Neural progenitor cell (in vitro differentiated cells): ENCODE measurements around the gene ZNF524. TPM values are rescaled to one million over a fixed set of nuclear protein-coding genes. Genes with fewer than 3 reads are reported as not detected.
A peak's percentile ranks its signal among the peaks of the same experiment; 100 is the strongest.

Source experiments
- DNase-seq: peaks from one replicate; pipeline ENCODE4 v3.0.0-alpha.2; 2016; ENCODE audit warnings: low spot score
- H2AFZ ChIP-seq: fragments of 200-600 bp; sonication (generic); replicated peaks from 2 replicates; pipeline ENCODE4 v1.6.1; 2016; ENCODE audit warnings: antibody characterized with exemption
- H3F3A ChIP-seq: fragments of 200-600 bp; sonication (generic); 2 replicates; pipeline ENCODE4 v1.6.1; 2016; ENCODE audit warnings: antibody characterized with exemption, low read depth
- H3K27ac ChIP-seq: fragments of 200-600 bp; sonication (generic); 2 replicates; pipeline ENCODE4 v1.5.1; 2016; ENCODE audit warnings: mild to moderate bottlenecking
- H3K27me3 ChIP-seq: fragments of 200-600 bp; sonication (generic); 2 replicates; pipeline ENCODE4 v1.6.1; 2016; ENCODE audit warnings: mild to moderate bottlenecking, moderate library complexity
- H3K36me3 ChIP-seq: fragments of 200-600 bp; sonication (generic); 2 replicates; pipeline ENCODE4 v1.5.1; 2016
- H3K4me1 ChIP-seq: fragments of 200-600 bp; sonication (generic); 2 replicates; pipeline ENCODE4 v1.6.1; 2016; ENCODE audit warnings: mixed run types
- H3K4me2 ChIP-seq: fragments of 200-600 bp; sonication (generic); 2 replicates; pipeline ENCODE4 v1.6.1; 2016
- H3K4me3 ChIP-seq: fragments of 200-600 bp; sonication (generic); 2 replicates; pipeline ENCODE4 v1.5.1; 2016
- H3K79me2 ChIP-seq: fragments of 200-600 bp; sonication (generic); 2 replicates; pipeline ENCODE4 v1.6.1; 2016; ENCODE audit warnings: low read depth
- H3K9ac ChIP-seq: fragments of 200-600 bp; sonication (generic); 2 replicates; pipeline ENCODE4 v1.6.1; 2016
- H3K9me3 ChIP-seq: fragments of 200-600 bp; sonication (generic); 2 replicates; pipeline ENCODE4 v1.5.1; 2016; ENCODE audit warnings: low read depth
- H4K20me1 ChIP-seq: fragments of 200-600 bp; sonication (generic); 2 replicates; pipeline ENCODE4 v1.6.1; 2016; ENCODE audit warnings: low read depth
- H3K27ac Mint-ChIP-seq: 3 replicates; pipeline ENCODE4 v1.8.0; 2021; ENCODE audit warnings: mixed read lengths
- H3K27me3 Mint-ChIP-seq: 2 replicates; pipeline ENCODE4 v1.8.0; 2022; ENCODE audit warnings: low read depth, mild to moderate bottlenecking, inconsistent platforms, moderate library complexity, mixed read lengths; ENCODE audit not compliant: insufficient read depth
- H3K36me3 Mint-ChIP-seq: 3 replicates; pipeline ENCODE4 v1.8.0; 2021; ENCODE audit warnings: mixed read lengths
- H3K4me1 Mint-ChIP-seq: 3 replicates; pipeline ENCODE4 v1.8.0; 2021; ENCODE audit warnings: mixed read lengths
- H3K4me3 Mint-ChIP-seq: 3 replicates; pipeline ENCODE4 v1.8.0; 2021; ENCODE audit warnings: mild to moderate bottlenecking, moderate library complexity, mixed read lengths
- H3K9me3 Mint-ChIP-seq: 3 replicates; pipeline ENCODE4 v1.8.0; 2020; ENCODE audit warnings: mixed read lengths
- EZH2 ChIP-seq: fragments of 200-600 bp; sonication (generic); IDR thresholded peaks from 2 replicates; pipeline ENCODE4 v1.6.1; 2017; ENCODE audit warnings: antibody characterized with exemption, mild to moderate bottlenecking, moderate library complexity
- EZH2phosphoT487 ChIP-seq: fragments of 200-600 bp; sonication (generic); IDR thresholded peaks from 2 replicates; pipeline ENCODE4 v1.6.1; 2017; ENCODE audit warnings: antibody characterized with exemption
- total RNA-seq: library from RNA; depleted of rRNA; stranded (reverse); fragments of >200 nt; gene quantifications from 2 replicates; pipeline ENCODE4 v1.2.3, GENCODE V29; 2015; ENCODE audit warnings: low replicate concordance
- TF ChIP-seq, protein P1 (sequence below): fragments of 200-600 bp; sonication (generic); IDR thresholded peaks from 2 replicates; pipeline ENCODE4 v1.5.1; 2017; ENCODE audit warnings: antibody characterized with exemption, mild to moderate bottlenecking

The ZNF524 gene
- total RNA-seq, 1 donor from 2014 or later: 3.2 TPM

DNA sequence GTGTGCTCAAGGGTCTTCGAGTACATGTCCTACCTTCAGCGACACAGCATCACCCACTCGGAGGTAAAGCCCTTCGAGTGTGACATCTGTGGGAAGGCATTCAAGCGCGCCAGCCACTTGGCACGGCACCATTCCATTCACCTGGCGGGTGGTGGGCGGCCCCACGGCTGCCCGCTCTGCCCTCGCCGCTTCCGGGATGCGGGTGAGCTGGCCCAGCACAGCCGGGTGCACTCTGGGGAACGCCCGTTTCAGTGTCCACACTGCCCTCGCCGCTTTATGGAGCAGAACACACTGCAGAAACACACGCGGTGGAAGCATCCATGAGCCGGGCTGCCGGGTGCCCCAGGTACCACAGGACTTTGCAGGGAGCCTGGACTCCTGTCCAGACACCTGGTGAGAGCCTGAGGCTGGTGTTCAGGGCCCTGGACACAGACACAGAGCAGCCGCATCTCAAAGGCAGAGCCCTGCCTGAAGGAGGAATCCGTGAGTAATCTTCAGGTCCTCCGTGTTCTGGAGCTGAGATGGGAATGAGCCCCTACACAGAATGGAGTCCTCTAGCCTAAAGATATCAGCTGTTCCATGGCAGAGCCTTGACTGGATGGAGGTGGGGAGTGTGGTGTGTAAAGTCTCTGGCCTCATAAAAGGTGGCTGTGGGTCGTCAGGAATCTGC is 44.9 kb downstream of the ZNF524 start:
- no peaks in the 10 kb centered on the region for H4K20me1 ChIP-seq
- H3K9ac ChIP-seq: no peak overlapping the region
- no peaks in the 10 kb centered on the region for H3K9me3 Mint-ChIP-seq
- H2AFZ ChIP-seq: no peak overlapping the region
- H3K27me3 ChIP-seq: no peaks in the 10 kb centered on the region
- TF ChIP-seq EZH2phosphoT487 (no peak), EZH2 (no peak)
- TF ChIP-seq, protein P1, sequence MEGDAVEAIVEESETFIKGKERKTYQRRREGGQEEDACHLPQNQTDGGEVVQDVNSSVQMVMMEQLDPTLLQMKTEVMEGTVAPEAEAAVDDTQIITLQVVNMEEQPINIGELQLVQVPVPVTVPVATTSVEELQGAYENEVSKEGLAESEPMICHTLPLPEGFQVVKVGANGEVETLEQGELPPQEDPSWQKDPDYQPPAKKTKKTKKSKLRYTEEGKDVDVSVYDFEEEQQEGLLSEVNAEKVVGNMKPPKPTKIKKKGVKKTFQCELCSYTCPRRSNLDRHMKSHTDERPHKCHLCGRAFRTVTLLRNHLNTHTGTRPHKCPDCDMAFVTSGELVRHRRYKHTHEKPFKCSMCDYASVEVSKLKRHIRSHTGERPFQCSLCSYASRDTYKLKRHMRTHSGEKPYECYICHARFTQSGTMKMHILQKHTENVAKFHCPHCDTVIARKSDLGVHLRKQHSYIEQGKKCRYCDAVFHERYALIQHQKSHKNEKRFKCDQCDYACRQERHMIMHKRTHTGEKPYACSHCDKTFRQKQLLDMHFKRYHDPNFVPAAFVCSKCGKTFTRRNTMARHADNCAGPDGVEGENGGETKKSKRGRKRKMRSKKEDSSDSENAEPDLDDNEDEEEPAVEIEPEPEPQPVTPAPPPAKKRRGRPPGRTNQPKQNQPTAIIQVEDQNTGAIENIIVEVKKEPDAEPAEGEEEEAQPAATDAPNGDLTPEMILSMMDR: no peak
- peak overlapping the region; percentile 96 for H3K4me3 Mint-ChIP-seq
- H3K27ac Mint-ChIP-seq: no peak overlapping the region
- peak overlapping the region; percentile 80 for H3K4me3 ChIP-seq
- H3K27ac ChIP-seq: no peak overlapping the region
- peaks cover 20% of the 10 kb centered on the region for H3K27me3 Mint-ChIP-seq
- H3K36me3 Mint-ChIP-seq: peaks cover 11% of the 10 kb centered on the region
- peak overlapping the region; percentile 99 for H3K4me2 ChIP-seq
- no peaks in the 10 kb centered on the region for H3K9me3 ChIP-seq
- H3K36me3 ChIP-seq: no peaks in the 10 kb centered on the region
- H3K4me1 ChIP-seq: peaks cover 32% of the 10 kb centered on the region
- H3K79me2 ChIP-seq: peaks cover 77% of the 10 kb centered on the region
- H3F3A ChIP-seq: peaks cover 46% of the 10 kb centered on the region
- H3K4me1 Mint-ChIP-seq: peaks cover 45% of the 10 kb centered on the region
- no peak for DNase-seq

DNA sequence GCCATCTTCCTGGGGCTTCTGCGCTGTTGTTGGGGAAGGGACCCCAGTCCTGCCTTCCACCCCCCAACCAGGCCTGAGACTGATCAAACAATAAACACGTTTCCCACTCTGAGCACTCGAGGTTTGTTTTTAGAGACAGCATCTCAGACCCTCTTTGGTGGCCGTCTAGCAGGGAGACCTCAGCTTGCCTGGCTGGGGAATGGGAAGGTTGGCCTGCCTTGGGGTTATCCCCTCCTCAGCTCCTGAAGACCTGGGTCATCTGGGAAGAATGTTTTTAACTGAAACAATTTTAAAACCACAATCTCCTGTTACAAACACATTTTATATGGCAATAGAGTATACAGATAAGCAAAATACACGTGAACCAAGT is 45.4 kb downstream of the ZNF524 start:
- no peaks in the 10 kb centered on the region for H3K9me3 ChIP-seq
- no peak overlapping the region for H3K27ac Mint-ChIP-seq
- H3K4me2 ChIP-seq: no peak overlapping the region
- peaks cover 44% of the 10 kb centered on the region for H3K4me1 Mint-ChIP-seq
- no peaks in the 10 kb centered on the region for H3K27me3 ChIP-seq
- H3K9ac ChIP-seq: no peak overlapping the region
- no peak overlapping the region for H3K27ac ChIP-seq
- no peak overlapping the region for H3K4me3 ChIP-seq
- DNase-seq: no peak
- peaks cover 41% of the 10 kb centered on the region for H3F3A ChIP-seq
- H3K79me2 ChIP-seq: peaks cover 73% of the 10 kb centered on the region
- TF ChIP-seq, protein P1: no peak
- TF ChIP-seq EZH2phosphoT487: no peak
- no peak for TF ChIP-seq EZH2
- H3K4me3 Mint-ChIP-seq: peak overlapping the region; percentile 73
- H3K36me3 ChIP-seq: no peaks in the 10 kb centered on the region
- H3K27me3 Mint-ChIP-seq: peaks cover 21% of the 10 kb centered on the region
- H2AFZ ChIP-seq: no peak overlapping the region
- H3K36me3 Mint-ChIP-seq: peaks cover 14% of the 10 kb centered on the region
- H3K9me3 Mint-ChIP-seq: no peaks in the 10 kb centered on the region
- H4K20me1 ChIP-seq: no peaks in the 10 kb centered on the region
- H3K4me1 ChIP-seq: peaks cover 32% of the 10 kb centered on the region

DNA sequence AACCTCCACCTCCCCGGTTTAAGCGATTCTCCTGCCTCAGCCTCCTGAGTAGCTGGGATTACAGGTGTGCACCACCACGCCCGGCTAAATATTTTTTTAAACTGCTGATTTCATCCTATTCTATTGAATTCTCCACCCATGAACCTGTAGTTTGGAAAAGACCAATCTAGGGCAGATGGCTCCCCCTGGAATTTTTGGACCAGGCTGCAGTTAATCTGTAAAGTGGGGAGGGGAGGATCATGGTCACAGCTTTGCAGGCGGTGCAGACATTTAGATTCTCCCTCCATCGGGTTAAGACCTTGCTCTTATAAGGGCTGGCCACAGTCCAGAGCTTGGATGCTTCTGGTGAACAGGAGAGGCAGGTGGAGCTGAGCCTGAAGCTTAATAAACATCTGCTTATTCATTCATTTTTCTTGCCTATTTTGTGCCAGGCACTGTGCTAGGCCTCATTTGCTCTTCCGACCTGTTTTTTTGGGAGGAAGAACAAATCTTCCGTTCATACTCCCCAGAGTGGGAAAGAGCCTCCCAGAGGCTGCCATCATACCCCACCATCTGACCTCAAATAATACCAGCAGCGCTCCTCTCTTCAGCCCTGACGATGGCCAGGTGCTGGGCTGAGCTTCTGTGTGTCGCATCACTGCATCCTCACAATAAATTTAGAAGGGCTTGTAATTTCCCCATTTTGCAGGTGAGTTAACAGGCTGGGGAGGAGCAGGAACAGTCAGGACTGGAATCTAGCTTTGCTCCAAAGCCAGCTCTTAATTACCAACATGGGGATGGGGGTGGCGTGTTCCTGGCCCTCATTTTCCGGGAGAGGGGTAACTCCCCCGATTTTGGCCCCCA is 47.0 kb downstream of the ZNF524 start:
- H3K27ac Mint-ChIP-seq: peak overlapping the region; percentile 54
- Histone ChIP-seq H3F3A (peaks cover 25% of the 10 kb centered on the region), H4K20me1 (no peaks in the 10 kb centered on the region), H3K4me3 (peak overlapping the region; percentile 98), H3K4me2 (peak overlapping the region; percentile 86), H2AFZ (no peak overlapping the region), H3K27ac (no peak overlapping the region), H3K36me3 (no peaks in the 10 kb centered on the region), H3K27me3 (no peaks in the 10 kb centered on the region), H3K9ac (peak overlapping the region; percentile 72), H3K79me2 (peaks cover 61% of the 10 kb centered on the region), H3K9me3 (no peaks in the 10 kb centered on the region), H3K4me1 (peaks cover 26% of the 10 kb centered on the region)
- TF ChIP-seq EZH2phosphoT487: no peak
- TF ChIP-seq EZH2: no peak
- TF ChIP-seq, protein P1: no peak
- peak overlapping the region; percentile 89 for H3K4me3 Mint-ChIP-seq
- H3K27me3 Mint-ChIP-seq: peaks cover 23% of the 10 kb centered on the region
- H3K36me3 Mint-ChIP-seq: peaks cover 15% of the 10 kb centered on the region
- H3K4me1 Mint-ChIP-seq: peaks cover 35% of the 10 kb centered on the region
- no peaks in the 10 kb centered on the region for H3K9me3 Mint-ChIP-seq
- DNase-seq: peak; percentile 50
